Left ventricle myocardium inferior (tissue), 1 donor: Measurements from ENCODE around the gene EDEM3. TPM values are rescaled to one million over a fixed set of nuclear protein-coding genes. Genes with fewer than 3 reads are reported as not detected.

Experiments
- DNase-seq: peaks from one replicate; pipeline ENCODE4 v3.0.0-alpha.2; 2020
- H3K27ac ChIP-seq: fragments of 200-600 bp; replicated peaks from 2 replicates; pipeline ENCODE4 v1.8.0; 2021
- H3K27me3 ChIP-seq: fragments of 200-600 bp; 2 replicates; pipeline ENCODE4 v1.8.0; 2021; ENCODE audit warnings: low read depth
- H3K36me3 ChIP-seq: fragments of 200-600 bp; 2 replicates; pipeline ENCODE4 v1.8.0; 2021
- H3K4me1 ChIP-seq: fragments of 200-600 bp; 2 replicates; pipeline ENCODE4 v1.8.0; 2021
- H3K4me3 ChIP-seq: fragments of 200-600 bp; 2 replicates; pipeline ENCODE4 v1.8.0; 2021; ENCODE audit warnings: mild to moderate bottlenecking, moderate library complexity
- H3K9me3 ChIP-seq: fragments of 200-600 bp; replicated peaks from 2 replicates; pipeline ENCODE4 v1.8.0; 2021
- intact Hi-C: fragments of 100-400 bp; cut with micrococcal nuclease; formaldehyde crosslinking; loops from one replicate; pipeline ENCODE4 v1.11.0; 2022
- total RNA-seq: library from RNA; stranded (reverse); fragmentation: NEBNext Ultra II Directional; extraction: Animal tissue kit (Norgen Biotek cat#: 25700); gene quantifications from one replicate; pipeline ENCODE4 v1.2.1, GENCODE V29; 2021
- TF ChIP-seq, protein P1 (sequence below): fragments of 200-600 bp; IDR thresholded peaks from 2 replicates; pipeline ENCODE4 v1.8.0; 2021; ENCODE audit warnings: antibody characterized with exemption, mild to moderate bottlenecking, borderline replicate concordance
- donor health status: DM: no; HTN: yes; CAD: no; lungs with severe emphysema.

The EDEM3 gene
- total RNA-seq, 1 donor from 2014 or later = 16.9 TPM

DNA sequence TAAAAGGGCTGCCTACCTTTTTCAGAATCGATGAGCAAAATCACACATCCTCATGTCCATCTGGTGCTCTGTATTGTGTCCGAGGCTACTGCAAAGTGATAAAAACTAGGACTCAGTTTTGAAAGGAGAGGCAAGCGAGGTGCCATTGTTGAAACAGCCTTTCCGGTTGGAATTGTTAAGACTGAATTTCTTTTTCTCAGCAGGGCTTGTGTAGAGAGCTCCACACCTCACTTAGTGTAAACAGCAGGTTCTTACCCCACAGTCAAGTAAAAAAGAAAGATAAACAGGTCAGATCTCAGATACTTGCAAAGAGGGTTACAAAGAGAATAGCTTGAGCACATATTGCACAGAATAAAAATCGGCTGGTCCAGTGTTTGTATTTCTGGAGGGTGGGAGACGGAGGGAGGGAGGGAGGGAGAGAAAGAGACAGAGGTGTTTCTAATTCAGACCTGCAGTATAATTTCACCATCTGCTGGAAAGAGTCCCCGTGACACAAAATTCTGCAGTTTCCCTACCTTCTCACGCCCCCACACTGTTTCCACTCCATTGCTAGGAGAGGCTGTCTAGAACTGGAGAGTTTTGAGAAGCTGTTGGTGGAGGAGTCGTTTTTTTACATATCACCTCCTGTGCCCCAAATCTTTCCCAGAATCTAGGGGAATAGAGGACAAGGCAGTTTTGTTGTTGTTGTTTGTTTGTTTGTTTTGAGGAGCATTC lies 82.5 kb downstream of the EDEM3 start:
- H3K4me1 ChIP-seq = no peaks in the 10 kb centered on the region
- H3K9me3 ChIP-seq = no peaks in the 10 kb centered on the region
- no peaks in the 10 kb centered on the region for H3K27me3 ChIP-seq
- TF ChIP-seq, protein P1, sequence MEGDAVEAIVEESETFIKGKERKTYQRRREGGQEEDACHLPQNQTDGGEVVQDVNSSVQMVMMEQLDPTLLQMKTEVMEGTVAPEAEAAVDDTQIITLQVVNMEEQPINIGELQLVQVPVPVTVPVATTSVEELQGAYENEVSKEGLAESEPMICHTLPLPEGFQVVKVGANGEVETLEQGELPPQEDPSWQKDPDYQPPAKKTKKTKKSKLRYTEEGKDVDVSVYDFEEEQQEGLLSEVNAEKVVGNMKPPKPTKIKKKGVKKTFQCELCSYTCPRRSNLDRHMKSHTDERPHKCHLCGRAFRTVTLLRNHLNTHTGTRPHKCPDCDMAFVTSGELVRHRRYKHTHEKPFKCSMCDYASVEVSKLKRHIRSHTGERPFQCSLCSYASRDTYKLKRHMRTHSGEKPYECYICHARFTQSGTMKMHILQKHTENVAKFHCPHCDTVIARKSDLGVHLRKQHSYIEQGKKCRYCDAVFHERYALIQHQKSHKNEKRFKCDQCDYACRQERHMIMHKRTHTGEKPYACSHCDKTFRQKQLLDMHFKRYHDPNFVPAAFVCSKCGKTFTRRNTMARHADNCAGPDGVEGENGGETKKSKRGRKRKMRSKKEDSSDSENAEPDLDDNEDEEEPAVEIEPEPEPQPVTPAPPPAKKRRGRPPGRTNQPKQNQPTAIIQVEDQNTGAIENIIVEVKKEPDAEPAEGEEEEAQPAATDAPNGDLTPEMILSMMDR = no peak
- intact Hi-C loops = loop anchor here (10.0 kb wide), 1 partner anchor 87 kb away; no protein-coding TSS in a partner anchor
- H3K27ac ChIP-seq = no peak overlapping the region
- no peak for DNase-seq
- H3K36me3 ChIP-seq = no peaks in the 10 kb centered on the region
- no peak overlapping the region for H3K4me3 ChIP-seq

DNA sequence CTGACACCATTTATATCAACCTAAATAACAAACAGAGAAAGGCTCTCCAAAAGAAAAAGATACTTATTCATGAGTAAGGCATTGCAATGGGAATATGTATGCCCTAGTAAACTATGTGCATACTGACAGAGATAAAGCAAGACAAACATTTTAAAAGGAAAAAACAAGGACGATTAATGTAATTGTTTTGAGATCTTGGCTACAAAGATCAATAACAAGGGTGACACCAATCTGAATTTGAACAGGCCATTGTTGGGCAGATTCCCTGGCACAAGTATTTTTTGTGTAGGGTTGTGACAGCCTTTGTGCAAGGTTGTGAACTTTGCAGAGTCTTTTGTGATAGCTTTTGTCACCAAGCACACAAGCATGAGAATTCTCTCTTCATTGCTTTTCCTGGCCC lies 85.3 kb downstream of the EDEM3 start:
- H3K27me3 ChIP-seq = no peaks in the 10 kb centered on the region
- H3K9me3 ChIP-seq = no peaks in the 10 kb centered on the region
- TF ChIP-seq, protein P1 = no peak
- H3K27ac ChIP-seq = no peak overlapping the region
- intact Hi-C loops = loop anchor here (10.0 kb wide), 1 partner anchor 425 kb away; no protein-coding TSS in a partner anchor
- peaks cover 4% of the 10 kb centered on the region for H3K4me1 ChIP-seq
- H3K36me3 ChIP-seq = no peaks in the 10 kb centered on the region
- no peak overlapping the region for H3K4me3 ChIP-seq
- no peak for DNase-seq

DNA sequence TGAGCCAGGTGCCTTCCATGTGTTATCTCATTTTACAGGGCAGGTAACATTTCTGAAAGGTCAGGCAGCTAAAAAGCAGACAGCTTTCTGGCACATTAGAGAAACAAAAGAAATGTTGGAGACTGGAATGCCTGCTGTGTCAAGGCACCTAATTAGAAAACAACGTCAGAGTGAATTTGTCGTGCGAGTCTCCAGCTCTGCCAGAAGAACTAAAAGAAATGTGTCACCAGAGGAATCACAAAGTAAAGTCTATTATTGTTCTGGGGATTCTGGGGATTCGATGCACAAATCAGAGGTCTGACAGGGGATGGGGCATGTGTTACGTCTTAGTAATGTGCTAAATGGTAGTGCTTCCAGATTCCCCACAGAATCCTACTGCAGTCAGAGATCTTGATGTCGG lies 89.3 kb downstream of the EDEM3 start:
- intact Hi-C loops = loop anchor here (10.0 kb wide), 1 partner anchor 421 kb away; no protein-coding TSS in a partner anchor
- TF ChIP-seq, protein P1 = no peak
- Histone ChIP-seq H3K4me1 (peaks cover 15% of the 10 kb centered on the region), H3K27ac (no peak overlapping the region), H3K4me3 (no peak overlapping the region), H3K27me3 (no peaks in the 10 kb centered on the region), H3K9me3 (no peaks in the 10 kb centered on the region), H3K36me3 (no peaks in the 10 kb centered on the region)
- DNase-seq = no peak

DNA sequence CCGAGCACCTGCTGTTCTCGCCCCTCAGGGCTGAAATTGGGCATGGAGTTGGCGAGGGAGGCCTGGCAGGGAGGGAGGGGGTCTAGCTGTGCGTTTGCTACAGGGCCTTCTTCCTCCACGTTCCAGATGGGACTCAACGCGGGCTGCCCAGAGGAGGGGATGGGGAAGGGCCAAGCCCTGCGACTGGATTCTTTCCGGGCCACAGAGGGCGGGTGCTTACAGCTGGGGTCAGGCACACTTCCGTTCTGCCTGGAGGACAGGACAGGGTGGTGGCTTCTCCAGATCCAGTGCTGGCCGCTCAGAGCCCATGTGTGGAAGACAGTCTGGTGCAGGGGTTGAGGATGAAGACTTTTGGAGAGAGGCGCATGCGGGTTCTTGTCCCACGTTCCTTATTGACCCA lies 90.0 kb downstream of the EDEM3 start:
- peak overlapping the region; percentile 63 for H3K4me3 ChIP-seq
- intact Hi-C loops = loop anchor here (10.0 kb wide), 1 partner anchor 420 kb away; no protein-coding TSS in a partner anchor
- no peak for DNase-seq
- no peak overlapping the region for H3K27ac ChIP-seq
- TF ChIP-seq, protein P1 = no peak
- no peaks in the 10 kb centered on the region for H3K27me3 ChIP-seq
- H3K9me3 ChIP-seq = no peaks in the 10 kb centered on the region
- H3K36me3 ChIP-seq = no peaks in the 10 kb centered on the region
- H3K4me1 ChIP-seq = peaks cover 15% of the 10 kb centered on the region

DNA sequence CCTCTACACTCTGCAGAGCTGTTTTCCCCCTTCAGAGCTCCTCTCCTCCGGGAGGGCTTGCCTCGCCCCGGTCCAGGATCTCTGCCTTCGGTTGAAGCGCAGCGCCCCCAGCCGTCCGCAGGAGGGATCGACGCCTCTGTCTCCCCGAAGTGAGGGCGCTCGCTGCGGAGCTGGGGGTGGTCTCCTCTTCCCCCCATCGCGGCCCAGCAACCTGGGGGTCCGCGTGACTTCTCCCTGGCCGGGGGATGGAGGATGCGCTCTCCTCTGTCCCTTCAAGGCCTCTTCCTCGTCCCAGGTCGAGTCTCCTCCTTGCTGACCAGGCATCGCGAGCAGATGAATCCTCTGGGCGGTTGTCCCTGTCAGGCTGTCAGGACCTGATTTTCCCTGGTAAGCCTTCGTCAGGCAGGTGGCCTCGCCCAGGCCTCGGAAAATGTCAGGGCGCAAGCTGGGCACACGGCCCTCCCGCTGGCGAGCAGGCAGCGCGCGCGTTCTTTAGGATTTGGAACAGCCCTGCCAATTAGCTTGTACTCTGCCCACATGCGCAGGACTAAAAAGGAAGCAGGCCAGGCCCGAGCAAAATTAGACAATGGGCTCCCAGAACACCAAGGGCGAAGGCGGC lies 90.5 kb downstream of the EDEM3 start:
- Histone ChIP-seq H3K27me3 (no peaks in the 10 kb centered on the region), H3K27ac (peak overlapping the region; percentile 21), H3K9me3 (no peaks in the 10 kb centered on the region), H3K4me1 (peaks cover 15% of the 10 kb centered on the region), H3K36me3 (no peaks in the 10 kb centered on the region), H3K4me3 (peak overlapping the region; percentile 63)
- intact Hi-C loops = loop anchor here (10.0 kb wide), 1 partner anchor 419 kb away; no protein-coding TSS in a partner anchor
- DNase-seq = peak; percentile 79
- TF ChIP-seq, protein P1 = peak; percentile 97
